Measurements from ENCODE around the gene ZSWIM5. TPM values are rescaled to one million over a fixed set of nuclear protein-coding genes. Genes with fewer than 3 reads are reported as not detected.

Gene ZSWIM5
- total RNA-seq, 1 experiment from 2014 or later = 0.40 TPM

DNA sequence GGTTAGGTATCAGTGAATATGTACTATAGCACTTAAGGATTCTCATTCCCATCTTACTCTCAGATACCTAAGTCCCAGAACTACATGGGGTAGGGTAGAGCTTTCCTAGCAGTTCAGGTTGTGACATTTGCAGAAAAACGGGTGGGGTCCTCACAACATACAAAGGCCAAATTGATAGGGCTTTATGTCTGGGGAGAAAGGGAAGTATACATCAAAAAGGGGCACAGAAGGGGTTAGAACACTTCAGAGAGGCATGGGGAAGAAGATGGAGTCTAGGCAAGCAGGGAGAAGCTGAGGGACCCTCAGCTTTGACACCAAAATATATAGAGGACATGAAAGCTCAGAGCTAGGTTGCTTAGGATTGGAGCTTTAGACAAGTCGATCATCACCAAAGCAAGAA is 190.7 kb downstream of the ZSWIM5 start:
- H3K4me1 Mint-ChIP-seq (ENCODE audit: low read depth, unreplicated experiment) = peaks cover 9% of the 10 kb centered on the region
- H3K27me3 Mint-ChIP-seq (ENCODE audit: unreplicated experiment) = no peaks in the 10 kb centered on the region
- intact Hi-C loops (cut with micrococcal nuclease; ENCODE audit: unreplicated experiment) = no loop called here
- no peak overlapping the region for H3K4me3 Mint-ChIP-seq (ENCODE audit: low read depth, unreplicated experiment)
- no peak overlapping the region for H3K27ac Mint-ChIP-seq (ENCODE audit: unreplicated experiment)
- TF ChIP-seq, protein P1, sequence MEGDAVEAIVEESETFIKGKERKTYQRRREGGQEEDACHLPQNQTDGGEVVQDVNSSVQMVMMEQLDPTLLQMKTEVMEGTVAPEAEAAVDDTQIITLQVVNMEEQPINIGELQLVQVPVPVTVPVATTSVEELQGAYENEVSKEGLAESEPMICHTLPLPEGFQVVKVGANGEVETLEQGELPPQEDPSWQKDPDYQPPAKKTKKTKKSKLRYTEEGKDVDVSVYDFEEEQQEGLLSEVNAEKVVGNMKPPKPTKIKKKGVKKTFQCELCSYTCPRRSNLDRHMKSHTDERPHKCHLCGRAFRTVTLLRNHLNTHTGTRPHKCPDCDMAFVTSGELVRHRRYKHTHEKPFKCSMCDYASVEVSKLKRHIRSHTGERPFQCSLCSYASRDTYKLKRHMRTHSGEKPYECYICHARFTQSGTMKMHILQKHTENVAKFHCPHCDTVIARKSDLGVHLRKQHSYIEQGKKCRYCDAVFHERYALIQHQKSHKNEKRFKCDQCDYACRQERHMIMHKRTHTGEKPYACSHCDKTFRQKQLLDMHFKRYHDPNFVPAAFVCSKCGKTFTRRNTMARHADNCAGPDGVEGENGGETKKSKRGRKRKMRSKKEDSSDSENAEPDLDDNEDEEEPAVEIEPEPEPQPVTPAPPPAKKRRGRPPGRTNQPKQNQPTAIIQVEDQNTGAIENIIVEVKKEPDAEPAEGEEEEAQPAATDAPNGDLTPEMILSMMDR (IDR thresholded peaks at IDR 0.05; ENCODE audit: unreplicated experiment) = no peak
- DNase-seq = no peak
- H3K36me3 Mint-ChIP-seq (ENCODE audit: insufficient read depth, unreplicated experiment) = peaks cover 18% of the 10 kb centered on the region
- no TSS peak for BruUV-seq (replicated peaks)
- CTCF ChIA-PET = interaction anchor here (1.0 kb wide), 1 partner anchor 288 kb away, joined by 6 read pairs; no protein-coding TSS in a partner anchor
- H3K9me3 Mint-ChIP-seq (ENCODE audit: low read depth, unreplicated experiment) = no peaks in the 10 kb centered on the region

DNA sequence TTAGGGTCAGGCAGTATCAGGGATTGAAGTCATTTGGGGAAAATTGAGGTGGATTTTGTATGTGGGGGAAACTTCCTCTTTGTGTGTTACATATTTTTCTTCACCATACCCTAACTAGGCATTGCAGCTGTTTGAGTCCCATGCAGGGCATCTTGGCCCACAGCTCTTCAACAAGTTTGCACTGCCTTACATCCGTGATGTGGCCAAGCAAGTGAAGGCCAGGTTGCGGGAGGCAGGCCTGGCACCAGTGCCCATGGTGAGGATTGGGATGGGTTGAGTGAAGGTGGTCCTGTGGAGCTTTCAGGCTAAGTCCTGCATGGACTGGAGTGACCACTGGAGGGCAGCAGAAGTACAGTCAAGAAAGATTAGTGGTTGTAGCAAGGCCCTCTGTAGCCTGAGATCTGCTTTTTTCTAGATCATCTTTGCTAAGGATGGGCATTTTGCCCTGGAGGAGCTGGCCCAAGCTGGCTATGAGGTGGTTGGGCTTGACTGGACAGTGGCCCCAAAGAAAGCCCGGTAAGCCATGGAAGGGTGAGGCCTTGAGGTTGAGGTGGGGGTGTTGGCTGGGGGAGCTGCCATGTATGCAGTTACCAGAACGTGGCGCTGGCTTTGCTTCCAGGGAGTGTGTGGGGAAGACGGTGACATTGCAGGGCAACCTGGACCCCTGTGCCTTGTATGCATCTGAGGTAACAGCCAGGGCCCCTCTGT is 191.9 kb downstream of the ZSWIM5 start:
- Mint-ChIP-seq H3K27me3 (ENCODE audit: unreplicated experiment) (no peaks in the 10 kb centered on the region), H3K4me3 (ENCODE audit: low read depth, unreplicated experiment) (no peak overlapping the region), H3K36me3 (ENCODE audit: insufficient read depth, unreplicated experiment) (peaks cover 28% of the 10 kb centered on the region), H3K9me3 (ENCODE audit: low read depth, unreplicated experiment) (no peaks in the 10 kb centered on the region), H3K27ac (ENCODE audit: unreplicated experiment) (no peak overlapping the region), H3K4me1 (ENCODE audit: low read depth, unreplicated experiment) (peaks cover 18% of the 10 kb centered on the region)
- TF ChIP-seq, protein P1 (IDR thresholded peaks at IDR 0.05; ENCODE audit: unreplicated experiment) = peak; percentile 79
- BruUV-seq (replicated peaks) = no TSS peak
- intact Hi-C loops (cut with micrococcal nuclease; ENCODE audit: unreplicated experiment) = loop anchor here (1.0 to 5.0 kb wide), 4 partner anchors 177 to 478 kb away; partner anchors contain the start of gene TESK2
- peak; percentile 82 for DNase-seq
- CTCF ChIA-PET = interaction anchor here (0.5 to 3.0 kb wide), 12 partner anchors 44 to 534 kb away, joined by 3 to 22 read pairs (median 5); partner anchors contain the start of genes CCDC163, MMACHC and TESK2

DNA sequence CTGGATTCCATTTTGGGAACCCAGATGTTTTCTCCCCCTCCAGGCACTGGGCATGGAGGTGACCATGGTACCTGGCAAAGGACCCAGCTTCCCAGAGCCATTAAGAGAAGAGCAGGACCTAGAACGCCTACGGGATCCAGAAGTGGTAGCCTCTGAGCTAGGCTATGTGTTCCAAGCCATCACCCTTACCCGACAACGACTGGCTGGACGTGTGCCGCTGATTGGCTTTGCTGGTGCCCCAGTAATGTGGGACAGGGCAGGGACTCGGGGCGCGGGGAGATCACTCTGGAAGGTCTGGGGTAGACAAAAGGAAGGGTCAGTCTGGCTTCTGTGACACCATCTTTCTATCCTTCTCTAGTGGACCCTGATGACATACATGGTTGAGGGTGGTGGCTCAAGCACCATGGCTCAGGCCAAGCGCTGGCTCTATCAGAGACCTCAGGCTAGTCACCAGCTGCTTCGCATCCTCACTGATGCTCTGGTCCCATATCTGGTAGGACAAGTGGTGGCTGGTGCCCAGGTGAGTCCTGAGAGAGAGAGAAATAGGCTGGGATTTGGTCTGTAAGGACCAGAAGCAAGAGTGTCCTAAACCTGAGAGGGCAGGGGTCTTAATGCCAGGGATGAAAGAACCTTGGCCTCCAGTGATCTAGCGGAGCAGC is 192.7 kb downstream of the ZSWIM5 start:
- no peak for DNase-seq
- TF ChIP-seq, protein P1 (IDR thresholded peaks at IDR 0.05; ENCODE audit: unreplicated experiment) = no peak
- intact Hi-C loops (cut with micrococcal nuclease; ENCODE audit: unreplicated experiment) = loop anchor here (1.0 to 5.0 kb wide), 4 partner anchors 176 to 479 kb away; partner anchors contain the start of gene TESK2
- TSS peak; percentile 69 for BruUV-seq (replicated peaks)
- Mint-ChIP-seq H3K27ac (ENCODE audit: unreplicated experiment) (no peak overlapping the region), H3K9me3 (ENCODE audit: low read depth, unreplicated experiment) (no peaks in the 10 kb centered on the region), H3K27me3 (ENCODE audit: unreplicated experiment) (no peaks in the 10 kb centered on the region), H3K4me3 (ENCODE audit: low read depth, unreplicated experiment) (no peak overlapping the region), H3K36me3 (ENCODE audit: insufficient read depth, unreplicated experiment) (peaks cover 28% of the 10 kb centered on the region), H3K4me1 (ENCODE audit: low read depth, unreplicated experiment) (peaks cover 18% of the 10 kb centered on the region)
- CTCF ChIA-PET = interaction anchor here (0.6 to 3.0 kb wide), 11 partner anchors 43 to 486 kb away, joined by 3 to 22 read pairs (median 5); partner anchors contain the start of genes CCDC163, MMACHC and TESK2

DNA sequence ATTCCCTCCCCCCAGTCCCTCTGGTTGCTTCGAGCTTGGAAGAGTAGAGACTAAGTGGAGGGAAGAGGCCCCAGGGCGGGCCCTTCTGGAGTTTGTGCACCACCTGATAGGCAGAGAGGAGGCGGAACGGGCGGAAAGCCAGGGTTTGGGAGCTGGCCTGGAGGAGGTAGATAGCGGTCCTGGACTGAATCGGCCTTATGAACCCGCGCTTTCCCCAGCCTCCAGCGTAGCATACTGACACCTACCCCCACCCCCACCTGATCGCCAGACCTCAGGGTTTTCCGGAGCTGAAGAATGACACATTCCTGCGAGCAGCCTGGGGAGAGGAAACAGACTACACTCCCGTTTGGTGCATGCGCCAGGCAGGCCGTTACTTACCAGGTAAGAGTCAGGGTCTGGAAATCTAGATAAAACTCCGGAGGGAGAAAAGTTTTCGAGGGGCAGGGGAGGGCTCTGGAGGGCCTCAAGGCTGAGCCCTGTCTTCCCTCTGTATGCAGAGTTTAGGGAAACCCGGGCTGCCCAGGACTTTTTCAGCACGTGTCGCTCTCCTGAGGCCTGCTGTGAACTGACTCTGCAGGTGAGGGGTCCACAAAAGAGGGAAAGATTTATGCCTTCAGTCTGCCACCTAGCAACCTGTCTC is 193.6 kb downstream of the ZSWIM5 start:
- H3K36me3 Mint-ChIP-seq (ENCODE audit: insufficient read depth, unreplicated experiment) = peaks cover 28% of the 10 kb centered on the region
- TF ChIP-seq, protein P1 (IDR thresholded peaks at IDR 0.05; ENCODE audit: unreplicated experiment) = no peak
- no peaks in the 10 kb centered on the region for H3K9me3 Mint-ChIP-seq (ENCODE audit: low read depth, unreplicated experiment)
- peak overlapping the region; percentile 94 for H3K4me3 Mint-ChIP-seq (ENCODE audit: low read depth, unreplicated experiment)
- H3K27me3 Mint-ChIP-seq (ENCODE audit: unreplicated experiment) = no peaks in the 10 kb centered on the region
- peaks cover 18% of the 10 kb centered on the region for H3K4me1 Mint-ChIP-seq (ENCODE audit: low read depth, unreplicated experiment)
- peak; percentile 57 for DNase-seq
- intact Hi-C loops (cut with micrococcal nuclease; ENCODE audit: unreplicated experiment) = loop anchor here (5.0 kb wide), 3 partner anchors 175 to 480 kb away; partner anchors contain the start of gene TESK2
- CTCF ChIA-PET = interaction anchor here (0.8 to 3.1 kb wide), 9 partner anchors 159 to 480 kb away, joined by 3 to 21 read pairs (median 4); partner anchors contain the start of genes BEST4, MUTYH, TESK2 and TOE1
- H3K27ac Mint-ChIP-seq (ENCODE audit: unreplicated experiment) = peak overlapping the region; percentile 58
- no TSS peak for BruUV-seq (replicated peaks)

Measured in Calu3 (cell line).